Measurements from ENCODE around the gene ME3. TPM values are rescaled to one million over a fixed set of nuclear protein-coding genes. Genes with fewer than 3 reads are reported as not detected.

Gene ME3
- total RNA-seq, 1 donor from 2014 or later = 49.6 TPM

DNA sequence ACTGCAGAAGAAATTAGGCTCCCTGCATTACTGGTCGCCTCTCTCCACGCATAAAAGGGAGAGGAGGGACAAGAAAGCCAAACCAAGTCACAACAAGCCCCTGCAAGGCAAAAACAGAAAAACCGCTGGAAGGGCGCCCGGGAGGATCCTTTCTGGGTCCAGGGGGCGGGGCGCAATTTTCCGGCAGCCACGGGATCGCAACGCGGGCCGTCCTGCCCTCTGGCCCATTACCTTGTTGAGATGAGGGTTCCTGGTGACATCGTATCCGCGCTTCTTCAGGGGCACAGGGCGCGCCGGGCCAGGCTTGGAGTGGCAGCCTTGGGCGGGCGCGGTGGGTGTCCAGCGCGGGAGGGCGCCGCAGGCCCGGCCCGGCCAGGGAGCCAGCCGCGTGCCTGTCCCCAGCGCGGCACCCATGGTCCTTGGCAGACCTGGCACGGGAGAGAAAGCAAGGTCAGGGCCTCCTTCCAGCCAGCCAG, 847 bp downstream of the ME3 start:
- peak; percentile 47 for DNase-seq (ENCODE audit: low spot score)
- Mint-ChIP-seq H3K9me3 (peaks cover 2% of the 10 kb centered on the region), H3K36me3 (no peaks in the 10 kb centered on the region), H3K27ac (no peak overlapping the region), H3K4me1 (peaks cover 28% of the 10 kb centered on the region), H3K4me3 (peak overlapping the region; percentile 81), H3K27me3 (ENCODE audit: insufficient read depth, low read depth) (peaks cover 20% of the 10 kb centered on the region)
- Histone ChIP-seq H3K4me3 (peak overlapping the region; percentile 40), H3K27ac (no peak overlapping the region), H3K79me2 (ENCODE audit: low read depth) (peaks cover 42% of the 10 kb centered on the region), H3K9ac (no peak overlapping the region), H3K9me3 (ENCODE audit: low read depth) (no peaks in the 10 kb centered on the region), H3K27me3 (peaks cover 7% of the 10 kb centered on the region), H3F3A (ENCODE audit: low read depth) (peaks cover 30% of the 10 kb centered on the region), H3K36me3 (peaks cover 4% of the 10 kb centered on the region), H3K4me2 (peak overlapping the region; percentile 86), H4K20me1 (ENCODE audit: low read depth) (no peaks in the 10 kb centered on the region), H3K4me1 (peaks cover 55% of the 10 kb centered on the region), H2AFZ (replicated peaks) (peak overlapping the region; percentile 13)
- TF ChIP-seq CTCF (IDR thresholded peaks at IDR 0.05) = no peak
- TF ChIP-seq EZH2 (IDR thresholded peaks at IDR 0.05) = no peak
- no peak for TF ChIP-seq EZH2phosphoT487 (IDR thresholded peaks at IDR 0.05)

DNA sequence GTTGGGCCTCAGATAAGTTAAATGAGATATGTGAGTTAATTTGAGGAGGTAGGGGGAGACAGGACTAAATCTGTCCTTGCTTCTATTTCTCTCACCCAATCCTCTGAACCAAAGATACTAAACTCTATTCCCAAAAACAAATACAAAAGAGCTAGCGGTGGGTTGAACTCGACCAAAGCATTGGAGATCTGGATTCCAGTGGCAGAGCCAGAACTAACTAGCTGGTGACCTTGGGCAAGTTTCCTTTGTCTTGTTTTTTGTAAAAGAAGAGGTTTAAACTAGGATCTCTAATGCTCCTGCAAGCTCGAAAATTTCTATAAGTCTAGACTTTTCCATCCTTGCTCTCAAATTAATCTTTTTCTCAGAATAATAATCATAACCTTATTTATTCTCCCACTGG, 1.5 kb downstream of the ME3 start:
- peaks cover 7% of the 10 kb centered on the region for H3K27me3 ChIP-seq
- peaks cover 17% of the 10 kb centered on the region for H3K27me3 Mint-ChIP-seq (ENCODE audit: insufficient read depth, low read depth)
- H3K27ac ChIP-seq = no peak overlapping the region

DNA sequence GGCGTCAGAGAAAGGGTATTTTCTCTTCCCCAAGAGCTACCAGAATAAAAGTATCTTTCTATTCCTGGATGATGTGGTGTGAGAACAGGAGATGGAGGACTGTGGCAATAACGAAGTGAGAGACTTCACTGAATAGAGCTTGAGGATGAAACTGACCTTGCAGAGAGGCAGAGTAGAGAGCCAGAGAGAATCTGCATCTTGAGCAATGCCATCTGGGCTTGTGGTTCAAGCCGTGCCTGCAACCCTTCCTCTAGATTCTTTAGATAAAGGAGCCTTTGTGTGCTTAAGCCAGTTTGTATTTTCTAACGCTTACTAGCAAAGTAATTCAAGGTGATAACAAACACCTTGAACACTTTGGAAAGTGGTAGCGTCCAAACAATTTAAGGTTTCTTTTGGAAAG, 2.2 kb downstream of the ME3 start:
- no peak for DNase-seq (ENCODE audit: low spot score)
- Mint-ChIP-seq H3K4me1 (peaks cover 23% of the 10 kb centered on the region), H3K36me3 (no peaks in the 10 kb centered on the region), H3K27ac (no peak overlapping the region), H3K9me3 (peaks cover 2% of the 10 kb centered on the region), H3K27me3 (ENCODE audit: insufficient read depth, low read depth) (peaks cover 17% of the 10 kb centered on the region), H3K4me3 (no peak overlapping the region)
- TF ChIP-seq CTCF (IDR thresholded peaks at IDR 0.05) (no peak), EZH2phosphoT487 (IDR thresholded peaks at IDR 0.05) (no peak), EZH2 (IDR thresholded peaks at IDR 0.05) (no peak)
- H3K4me3 ChIP-seq = peak overlapping the region; percentile 40
- no peak overlapping the region for H3K9ac ChIP-seq
- H3F3A ChIP-seq (ENCODE audit: low read depth) = peaks cover 19% of the 10 kb centered on the region
- H3K4me2 ChIP-seq = peak overlapping the region; percentile 86
- H3K27ac ChIP-seq = peak overlapping the region; percentile 46
- H3K79me2 ChIP-seq (ENCODE audit: low read depth) = peaks cover 56% of the 10 kb centered on the region
- peaks cover 46% of the 10 kb centered on the region for H3K4me1 ChIP-seq
- no peaks in the 10 kb centered on the region for H3K9me3 ChIP-seq (ENCODE audit: low read depth)
- H3K27me3 ChIP-seq = peaks cover 7% of the 10 kb centered on the region
- H3K36me3 ChIP-seq = peaks cover 4% of the 10 kb centered on the region
- no peaks in the 10 kb centered on the region for H4K20me1 ChIP-seq (ENCODE audit: low read depth)
- H2AFZ ChIP-seq (replicated peaks) = no peak overlapping the region

More for the DNA sequence above, 1.5 kb downstream of the ME3 start:
- H3K4me1 Mint-ChIP-seq = peaks cover 24% of the 10 kb centered on the region
- Histone ChIP-seq H3K4me1 (peaks cover 49% of the 10 kb centered on the region), H3K9ac (no peak overlapping the region), H3K36me3 (peaks cover 4% of the 10 kb centered on the region), H4K20me1 (ENCODE audit: low read depth) (no peaks in the 10 kb centered on the region), H3K4me3 (peak overlapping the region; percentile 40), H3F3A (ENCODE audit: low read depth) (peaks cover 24% of the 10 kb centered on the region), H3K79me2 (ENCODE audit: low read depth) (peaks cover 49% of the 10 kb centered on the region), H3K4me2 (peak overlapping the region; percentile 86), H3K9me3 (ENCODE audit: low read depth) (no peaks in the 10 kb centered on the region), H2AFZ (replicated peaks) (no peak overlapping the region)
- DNase-seq (ENCODE audit: low spot score) = no peak
- H3K27ac Mint-ChIP-seq = no peak overlapping the region
- peak overlapping the region; percentile 81 for H3K4me3 Mint-ChIP-seq
- no peak for TF ChIP-seq CTCF (IDR thresholded peaks at IDR 0.05)
- no peak for TF ChIP-seq EZH2 (IDR thresholded peaks at IDR 0.05)
- peaks cover 2% of the 10 kb centered on the region for H3K9me3 Mint-ChIP-seq
- no peaks in the 10 kb centered on the region for H3K36me3 Mint-ChIP-seq

Data from neural progenitor cell (in vitro differentiated cells).